K562 (cell line): ENCODE data around the gene MTHFS. TPM values are rescaled to one million over a fixed set of nuclear protein-coding genes. Genes with fewer than 3 reads are reported as not detected.

Experiments
- ARID3B ChIP-seq: fragments of 250-450 bp; sonication (Bioruptor Pico); IDR thresholded peaks from 2 replicates; pipeline ENCODE4 v1.4.0; 2020; ENCODE audit warnings: borderline replicate concordance
- CREB1 ChIP-seq, 2 experiments: sonication (generic) in 1 of 2; formaldehyde crosslinking in 1 of 2; IDR thresholded peaks; 2 replicates each; pipeline versions ENCODE4 v1.6.1 to v1.8.0; 2012 to 2022; ENCODE audit warnings: inconsistent platforms in 1 of 2, mild to moderate bottlenecking in 1 of 2, missing genetic modification reagents in 1 of 2, moderate library complexity in 1 of 2
- EWSR1 ChIP-seq: fragments of 450-650 bp; IDR thresholded peaks from 2 replicates; pipeline ENCODE4 v1.6.1; 2018; ENCODE audit warnings: borderline replicate concordance, mild to moderate bottlenecking, low read depth, moderate library complexity; ENCODE audit not compliant: partially characterized antibody
- FOSL1 ChIP-seq: fragments of 200-800 bp; sonication (Bioruptor generic); conservative IDR thresholded peaks from 2 replicates; pipeline ENCODE4 v1.6.1; 2016; ENCODE audit warnings: missing genetic modification characterization, missing compliant biosample characterization
- FOXA3 ChIP-seq, 2 experiments: fragments of 450-650 bp in 1 of 2; sonication (generic) in 1 of 2; formaldehyde crosslinking; IDR thresholded peaks in 1 of 2; conservative IDR thresholded peaks in 1 of 2; 2 replicates each; pipeline versions ENCODE4 v1.4.0 to v1.8.0; 2020 to 2022; ENCODE audit warnings: mild to moderate bottlenecking in 2 of 2, missing genetic modification reagents in 1 of 2
- FOXK1 ChIP-seq: sonication (generic); formaldehyde crosslinking; IDR thresholded peaks from 2 replicates; pipeline ENCODE4 v1.8.0; 2022; ENCODE audit warnings: missing genetic modification reagents, mild to moderate bottlenecking, borderline replicate concordance
- KDM2B ChIP-seq: fragments of 250-450 bp; sonication (Bioruptor Pico); IDR thresholded peaks from 2 replicates; pipeline ENCODE4 v1.8.0; 2021; ENCODE audit warnings: mild to moderate bottlenecking, moderate library complexity
- KDM4B ChIP-seq, 2 experiments: fragments of 450-650 bp in 1 of 2; sonication (generic) in 1 of 2; IDR thresholded peaks; 2 replicates each; pipeline ENCODE4 v1.6.1; 2016 to 2017; ENCODE audit warnings: borderline replicate concordance in 2 of 2, antibody characterized with exemption in 1 of 2, low read depth in 1 of 2, mild to moderate bottlenecking in 1 of 2
- NCOA6 ChIP-seq: fragments of 450-650 bp; IDR thresholded peaks from 2 replicates; pipeline ENCODE4 v1.6.1; 2017; ENCODE audit warnings: mild to moderate bottlenecking
- POLR3G ChIP-seq: IDR thresholded peaks from 2 replicates; pipeline ENCODE4 v1.6.1; 2011; ENCODE audit not compliant: insufficient read length, insufficient replicate concordance; ENCODE audit errors: extremely low read depth
- SIN3B ChIP-seq: fragments of 450-650 bp; IDR thresholded peaks from 2 replicates; pipeline ENCODE4 v1.6.1; 2017; ENCODE audit warnings: low read depth, mild to moderate bottlenecking, moderate library complexity
- ZC3H8 ChIP-seq: fragments of 450-650 bp; IDR thresholded peaks from 2 replicates; pipeline ENCODE4 v1.6.1; 2017
- ZFP36 ChIP-seq: fragments of 150-350 bp; IDR thresholded peaks from 2 replicates; pipeline ENCODE4 v1.6.1; 2018; ENCODE audit warnings: low read length, low read depth; ENCODE audit not compliant: partially characterized antibody
- ZNF444 ChIP-seq: fragments of 250-450 bp; sonication (Bioruptor Pico); IDR thresholded peaks from 2 replicates; pipeline ENCODE4 v1.4.0; 2020; ENCODE audit warnings: mild to moderate bottlenecking, moderate library complexity
- ZNF512 ChIP-seq: IDR thresholded peaks from 2 replicates; pipeline ENCODE4 v1.6.1; 2016; ENCODE audit warnings: missing genetic modification characterization, missing compliant biosample characterization
- ZNF518B ChIP-seq: fragments of 250-450 bp; sonication (Bioruptor Pico); IDR thresholded peaks from 2 replicates; pipeline ENCODE4 v1.5.0; 2021; ENCODE audit warnings: mild to moderate bottlenecking, moderate library complexity
- ZNF586 ChIP-seq: fragments of 450-650 bp; formaldehyde crosslinking; conservative IDR thresholded peaks from 2 replicates; pipeline ENCODE4 v1.4.0; 2020; ENCODE audit warnings: mild to moderate bottlenecking, moderate library complexity
- polyA plus RNA-seq, 8 experiments: library from polyadenylated mRNA; depleted of rRNA in 4 of 8; stranded (reverse) in 5 of 8; unstranded in 3 of 8; fragments of >200 nt; fragmentation: Nextera tagmentation in 2 of 8; fragmentation: Illumina TruSeq in 1 of 8; extraction: Ambion mirVana in 2 of 8; extraction: Trizol in 1 of 8; gene quantifications; 2 replicates each; pipeline versions ENCODE4 v1.2.1 to v1.2.3, GENCODE V29; 2011 to 2014; ENCODE audit warnings: inconsistent platforms in 1 of 8, missing spikeins in 1 of 8
- total RNA-seq, 7 experiments: library from RNA; depleted of rRNA in 6 of 7; stranded (reverse); fragments of >200 nt in 6 of 7; fragmentation: Illumina TruSeq in 2 of 7; extraction: Trizol in 2 of 7; gene quantifications; 2 replicates each; pipeline versions ENCODE4 v1.2.1 to v1.2.3, GENCODE V29; 2011 to 2021; ENCODE audit warnings: low replicate concordance in 1 of 7
- TF ChIP-seq, protein P1 (sequence below): fragments of 450-650 bp; IDR thresholded peaks from 2 replicates; pipeline ENCODE4 v1.6.1; 2014; ENCODE audit warnings: low read depth, mild to moderate bottlenecking, moderate library complexity, borderline replicate concordance

MTHFS gene
- total and polyA plus RNA-seq, 9 of the 15 experiments (the other 6 are each of a cell fraction or from before 2014, with no cell fraction given), result 17.8 to 79.3 (median 41.7) TPM

DNA sequence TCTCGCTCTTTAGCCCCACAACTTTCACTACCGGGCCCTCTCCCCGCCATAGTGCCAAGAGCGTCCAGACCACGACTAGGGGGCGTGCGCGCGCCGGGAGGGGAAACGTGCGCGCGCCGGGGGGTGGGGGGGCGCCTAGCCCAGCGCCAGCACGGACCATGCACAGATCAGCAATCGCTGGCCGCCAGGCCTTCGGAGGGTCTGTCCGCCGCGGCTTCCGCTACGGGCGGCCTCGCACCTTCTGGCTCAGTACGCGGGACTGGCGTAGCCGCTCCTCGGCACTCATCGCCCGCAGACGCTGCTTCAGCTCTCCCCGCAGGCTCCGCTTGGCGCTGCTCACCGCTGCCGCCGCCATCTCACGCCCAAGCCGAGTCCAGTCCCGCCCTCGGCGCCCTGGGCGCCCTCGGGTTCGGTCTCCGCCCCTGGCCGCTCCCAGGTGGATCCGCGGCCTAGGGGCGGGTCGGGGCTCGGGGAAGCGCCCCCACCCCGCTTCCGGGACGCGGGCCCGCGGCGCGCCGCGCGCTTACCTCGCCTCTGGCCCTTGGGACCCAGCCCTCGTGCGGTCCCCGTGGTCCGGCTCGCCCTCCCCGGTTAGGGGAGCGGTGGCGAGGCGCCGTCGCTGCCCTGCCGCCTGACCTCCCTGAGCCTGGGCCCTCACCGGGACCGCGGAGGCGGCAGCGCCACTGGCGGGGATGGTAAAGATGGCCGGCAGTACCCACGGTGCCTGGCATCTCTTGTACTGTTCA, at the start of gene MTHFS (continued):
- TF ChIP-seq ZNF518B (CRISPR knock-in tag) (no peak), FOXA3 (CRISPR knock-in tag; conservative IDR thresholded peaks at IDR 0.05 in 1 of 2, IDR thresholded peaks at IDR 0.05 in 1 of 2) (peak in 1 of 2 experiments; percentile 75; a peak in 2 of 4 replicates), ZNF586 (CRISPR knock-in tag) (no peak), ZC3H8 (no peak), NCOA6 (no peak), FOSL1 (tag) (0 out of 2 replicates have a peak, but pooled peaks have one; percentile 13), EWSR1 (no peak), ZNF444 (CRISPR knock-in tag) (no peak), CREB1 (IDR thresholded peaks at IDR 0.05) (no peak), CREB1 (CRISPR knock-in tag; IDR thresholded peaks at IDR 0.05) (peak; percentile 12; the same call in 1 of the 2 replicates), FOXK1 (CRISPR knock-in tag) (no peak), SIN3B (peak; percentile 50), KDM4B (IDR thresholded peaks at IDR 0.05; ENCODE audit: borderline replicate concordance in 2 of 2, low read depth in 1 of 2) (peak in 1 of 2 experiments; percentile 85; a peak in 1 of 4 replicates), KDM2B (CRISPR knock-in tag) (no peak), ARID3B (CRISPR knock-in tag) (no peak), ZNF512 (tag) (no peak), ZFP36 (no peak), POLR3G (no peak)
- TF ChIP-seq, protein P1, sequence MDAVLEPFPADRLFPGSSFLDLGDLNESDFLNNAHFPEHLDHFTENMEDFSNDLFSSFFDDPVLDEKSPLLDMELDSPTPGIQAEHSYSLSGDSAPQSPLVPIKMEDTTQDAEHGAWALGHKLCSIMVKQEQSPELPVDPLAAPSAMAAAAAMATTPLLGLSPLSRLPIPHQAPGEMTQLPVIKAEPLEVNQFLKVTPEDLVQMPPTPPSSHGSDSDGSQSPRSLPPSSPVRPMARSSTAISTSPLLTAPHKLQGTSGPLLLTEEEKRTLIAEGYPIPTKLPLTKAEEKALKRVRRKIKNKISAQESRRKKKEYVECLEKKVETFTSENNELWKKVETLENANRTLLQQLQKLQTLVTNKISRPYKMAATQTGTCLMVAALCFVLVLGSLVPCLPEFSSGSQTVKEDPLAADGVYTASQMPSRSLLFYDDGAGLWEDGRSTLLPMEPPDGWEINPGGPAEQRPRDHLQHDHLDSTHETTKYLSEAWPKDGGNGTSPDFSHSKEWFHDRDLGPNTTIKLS, result peak; percentile 70; the same call in 1 of the 2 replicates
